Panc1 (cell line): ENCODE data around the gene RPGRIP1.

Source experiments
- POLR2AphosphoS5 ChIP-seq: IDR thresholded peaks from 2 replicates; pipeline ENCODE4 v1.6.1; 2012; ENCODE audit warnings: mild to moderate bottlenecking, low read depth, low read length, moderate library complexity
- REST ChIP-seq, 2 experiments: IDR thresholded peaks; 2 replicates each; pipeline ENCODE4 v1.6.1; 2011 to 2012; ENCODE audit warnings: low read depth in 2 of 2, control low read depth in 1 of 2, low read length in 1 of 2, mild to moderate bottlenecking in 1 of 2, moderate library complexity in 1 of 2; ENCODE audit not compliant: insufficient read depth in 1 of 2
- SIN3A ChIP-seq: IDR thresholded peaks from 2 replicates; pipeline ENCODE4 v1.6.1; 2012; ENCODE audit warnings: low read depth, mild to moderate bottlenecking, low read length, moderate library complexity, borderline replicate concordance; ENCODE audit not compliant: insufficient read depth
- TCF7L2 ChIP-seq: IDR thresholded peaks from 2 replicates; pipeline ENCODE4 v1.6.1; 2011; ENCODE audit warnings: mild to moderate bottlenecking, low read depth, low read length, inconsistent platforms
- TF ChIP-seq, protein P1 (sequence below): fragments of 450-650 bp; IDR thresholded peaks from 2 replicates; pipeline ENCODE4 v1.5.1; 2017; ENCODE audit warnings: mild to moderate bottlenecking

GRCh38 chr14:21300892-21301291 lies 21.0 kb downstream of the RPGRIP1 start:
- TF ChIP-seq, protein P1, sequence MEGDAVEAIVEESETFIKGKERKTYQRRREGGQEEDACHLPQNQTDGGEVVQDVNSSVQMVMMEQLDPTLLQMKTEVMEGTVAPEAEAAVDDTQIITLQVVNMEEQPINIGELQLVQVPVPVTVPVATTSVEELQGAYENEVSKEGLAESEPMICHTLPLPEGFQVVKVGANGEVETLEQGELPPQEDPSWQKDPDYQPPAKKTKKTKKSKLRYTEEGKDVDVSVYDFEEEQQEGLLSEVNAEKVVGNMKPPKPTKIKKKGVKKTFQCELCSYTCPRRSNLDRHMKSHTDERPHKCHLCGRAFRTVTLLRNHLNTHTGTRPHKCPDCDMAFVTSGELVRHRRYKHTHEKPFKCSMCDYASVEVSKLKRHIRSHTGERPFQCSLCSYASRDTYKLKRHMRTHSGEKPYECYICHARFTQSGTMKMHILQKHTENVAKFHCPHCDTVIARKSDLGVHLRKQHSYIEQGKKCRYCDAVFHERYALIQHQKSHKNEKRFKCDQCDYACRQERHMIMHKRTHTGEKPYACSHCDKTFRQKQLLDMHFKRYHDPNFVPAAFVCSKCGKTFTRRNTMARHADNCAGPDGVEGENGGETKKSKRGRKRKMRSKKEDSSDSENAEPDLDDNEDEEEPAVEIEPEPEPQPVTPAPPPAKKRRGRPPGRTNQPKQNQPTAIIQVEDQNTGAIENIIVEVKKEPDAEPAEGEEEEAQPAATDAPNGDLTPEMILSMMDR, result no peak
- TF ChIP-seq SIN3A (no peak), TCF7L2 (no peak), REST (IDR thresholded peaks at IDR 0.05; ENCODE audit: insufficient read depth in 1 of 2, low read depth in 2 of 2, low read length in 1 of 2) (no peak), POLR2AphosphoS5 (no peak)
